Inflammatory macrophage (primary cell): ENCODE results near the gene ISM2.

Experiments used
- DNase-seq, 2 donors: peaks; one replicate each; pipeline ENCODE4 v3.0.0-alpha.2; 2020 to 2022

ISM2 gene

DNA sequence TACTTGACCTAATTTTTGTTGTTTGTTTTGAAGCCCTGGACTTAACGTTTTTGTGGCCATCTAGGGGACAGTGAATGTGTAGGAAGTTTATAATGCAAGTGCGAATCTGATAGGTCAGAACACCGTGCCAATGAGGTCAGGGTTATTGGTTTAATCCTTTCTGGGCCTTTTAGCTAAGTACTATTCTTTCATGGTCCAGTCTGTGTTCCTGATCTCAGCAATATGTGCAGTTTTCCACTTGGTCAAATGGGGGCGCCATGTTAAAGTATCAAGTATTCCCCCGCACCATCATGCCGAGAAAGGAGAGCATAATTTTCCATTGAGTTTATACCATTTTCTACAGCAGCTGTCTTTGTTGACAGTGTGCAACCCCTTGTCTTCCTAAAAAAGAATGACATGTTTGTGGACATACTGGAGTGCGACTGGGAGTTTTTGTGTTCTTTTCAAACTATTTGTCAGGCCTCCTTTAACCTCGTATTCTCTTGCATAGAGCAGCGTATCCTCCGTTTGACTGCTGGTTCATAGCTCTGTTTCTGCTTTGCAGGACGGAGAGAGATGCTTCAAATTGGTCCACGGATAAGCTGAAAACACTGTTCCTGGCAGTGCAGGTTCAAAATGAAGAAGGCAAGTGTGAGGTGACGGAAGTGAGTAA, 39.4 kb downstream of the ISM2 start:
- peak; percentile 79 to 82 for DNase-seq

DNA sequence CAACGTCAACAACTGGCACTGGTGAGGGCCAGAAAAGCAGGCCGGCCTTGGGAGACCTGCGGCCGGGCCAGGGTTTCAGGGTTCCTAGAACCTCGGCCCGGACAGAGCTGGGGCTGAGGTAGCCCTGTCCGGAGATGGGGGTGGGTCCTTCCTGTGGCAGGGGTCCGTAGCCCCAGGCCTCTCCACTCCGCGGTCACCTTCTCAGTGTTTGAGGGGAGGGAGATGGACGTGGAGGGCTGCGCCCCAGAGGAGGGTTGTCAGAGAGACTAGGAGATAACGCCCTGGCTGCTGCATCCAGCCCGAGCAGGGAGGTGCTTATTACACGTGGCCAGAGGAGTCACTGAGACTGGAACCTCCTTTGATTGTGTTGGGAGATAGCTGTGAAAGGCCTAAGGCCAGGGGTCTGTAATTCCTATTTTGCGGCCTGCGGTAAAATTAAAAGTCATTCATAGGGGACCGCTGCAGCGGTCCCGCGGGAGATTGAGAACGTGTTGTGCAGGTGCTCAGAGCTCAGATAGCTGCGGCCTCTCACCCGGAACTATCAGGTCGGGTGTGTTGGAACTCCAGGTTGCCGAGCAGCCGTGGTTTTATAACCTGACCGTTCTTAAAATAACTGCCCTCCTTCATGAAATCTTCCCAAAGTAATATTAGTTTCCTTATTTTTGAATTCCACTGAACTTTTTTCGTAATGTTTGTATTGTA, 40.2 kb downstream of the ISM2 start:
- DNase-seq, result peak in 1 of 2 donors; percentile 16

DNA sequence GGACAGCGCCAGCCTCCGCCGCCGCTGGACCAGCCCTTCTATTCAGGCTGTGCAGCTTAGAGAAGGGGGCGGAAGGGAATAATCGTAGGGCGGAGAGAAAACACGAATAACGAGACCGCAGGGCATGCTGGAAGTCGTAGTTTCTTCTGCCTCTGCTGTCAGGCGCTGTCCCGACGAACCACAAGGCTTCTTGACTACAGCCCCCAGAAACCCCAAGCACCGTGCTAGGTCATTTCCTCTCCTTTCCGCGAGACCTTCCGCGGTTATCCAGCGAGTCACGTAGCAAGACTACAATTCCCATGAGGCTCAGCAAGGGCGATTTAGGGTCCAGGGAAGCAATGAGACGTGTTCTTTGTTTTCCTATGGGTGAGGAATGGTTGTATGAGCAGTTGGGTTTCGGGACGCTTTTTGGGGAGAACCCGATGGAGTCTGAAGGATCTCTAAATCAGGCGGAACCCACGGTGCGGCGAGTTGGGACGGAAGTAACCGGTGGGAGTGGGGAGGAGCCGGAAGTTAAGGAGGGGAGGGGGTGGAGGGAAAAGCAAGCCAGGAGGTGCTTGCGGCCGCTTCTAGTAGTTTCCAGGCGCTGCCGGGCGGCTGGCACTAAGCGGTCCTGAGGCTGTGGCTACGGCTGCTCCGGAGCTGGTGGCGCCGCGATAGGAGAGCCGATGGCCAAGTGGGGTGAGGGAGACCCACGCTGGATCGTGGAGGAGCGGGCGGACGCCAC, 40.9 kb downstream of the ISM2 start, which contains the start of the genes AHSA1 and VIPAS39:
Gene AHSA1 (plus strand): TSS at position 572 of the 727 bp plus-strand sequence. CDS start 97 bp downstream, at position 669.
Gene VIPAS39 (minus strand): TSS at position 80 of the 727 bp plus-strand sequence. CDS start 3,499 bp downstream, outside the sequence.
- DNase-seq, result peak; percentile 99

DNA sequence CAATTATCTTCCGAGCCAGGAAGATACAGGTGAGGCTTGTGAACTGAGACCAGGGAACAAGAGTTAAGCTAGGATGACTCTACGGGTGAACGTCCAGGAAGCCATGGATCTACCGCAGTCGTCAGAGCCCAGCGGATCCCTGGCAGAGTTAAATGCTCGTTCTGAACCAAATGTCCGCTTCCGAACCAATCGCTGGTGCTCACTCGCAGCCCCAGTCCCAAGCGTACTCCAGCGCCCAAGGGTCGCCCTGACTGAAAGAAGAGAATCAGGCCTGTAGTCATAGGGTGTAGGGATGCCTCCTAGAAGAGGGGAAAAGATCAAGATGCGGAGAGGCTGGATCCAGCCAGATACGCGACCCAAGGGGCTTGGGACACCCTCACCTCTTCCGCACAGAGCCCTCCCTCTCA, 41.5 kb downstream of the ISM2 start:
- DNase-seq, result no peak

DNA sequence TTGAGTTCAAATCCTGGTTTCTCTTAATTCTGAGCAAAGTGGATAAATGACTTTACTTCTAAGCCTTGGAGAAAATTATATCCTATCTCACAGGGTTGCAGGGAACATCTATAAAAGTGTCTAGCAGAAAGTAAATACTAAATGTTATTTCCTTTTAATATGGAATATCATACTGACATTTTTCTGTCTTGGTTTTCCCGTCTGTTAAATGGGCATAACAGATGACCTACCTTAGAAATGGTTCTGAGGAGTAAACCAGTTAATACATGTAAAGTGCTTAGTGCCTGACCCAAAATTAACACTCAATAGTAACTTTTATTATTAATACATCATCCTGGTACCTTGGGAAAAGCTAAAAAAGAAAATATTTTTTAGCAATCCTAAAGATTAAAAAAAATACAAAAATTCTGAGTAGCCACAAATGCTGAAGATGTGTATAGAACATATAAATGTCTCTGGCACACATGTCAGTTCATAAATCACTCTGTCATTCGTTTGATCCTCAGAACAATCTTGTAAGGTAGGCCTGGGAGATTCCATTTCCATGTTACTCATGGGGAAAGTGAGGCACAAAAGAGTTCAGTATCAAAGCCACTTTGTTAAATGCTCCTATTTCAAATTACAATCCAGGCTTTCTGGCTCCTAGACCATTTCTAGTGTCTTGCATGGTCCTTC, 42.5 kb downstream of the ISM2 start:
- no peak for DNase-seq

DNA sequence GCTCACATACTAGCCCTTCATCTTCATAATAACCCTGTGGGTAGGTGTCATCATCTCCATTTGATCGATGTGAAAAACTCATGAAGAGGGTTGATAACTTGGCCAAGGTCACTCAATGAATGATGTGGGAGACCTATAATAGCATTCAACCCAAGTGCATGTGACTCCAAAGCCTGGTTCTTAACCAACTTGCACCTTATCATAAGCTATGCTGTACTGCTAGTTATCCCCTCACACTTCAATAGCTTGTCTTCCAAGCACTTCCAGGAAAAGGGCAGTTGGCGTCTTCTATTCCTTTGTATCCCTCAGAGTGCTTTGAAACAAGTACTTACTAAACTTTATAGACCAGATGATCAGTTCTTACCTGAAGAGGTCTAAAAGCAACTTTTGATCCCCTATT, 56.4 kb downstream of the ISM2 start:
- no peak for DNase-seq

DNA sequence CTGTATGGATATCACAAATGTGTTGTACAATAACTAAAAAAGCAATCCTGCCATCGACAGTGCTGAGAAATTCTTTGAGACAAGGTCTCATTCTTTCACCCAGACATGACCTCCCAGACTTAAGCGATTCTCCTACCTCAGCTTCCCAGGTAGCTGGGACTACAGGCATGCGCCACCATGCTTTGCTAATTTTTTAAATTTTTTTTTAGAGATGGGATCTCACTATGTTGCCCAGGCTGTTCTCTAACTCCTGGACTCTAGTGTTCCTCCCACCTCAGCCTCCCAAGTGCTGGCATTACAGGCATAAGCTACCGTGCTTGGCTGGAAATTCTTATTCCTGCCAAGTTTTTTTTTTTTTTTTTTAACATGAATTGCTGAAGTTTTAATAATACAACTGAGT, 58.8 kb downstream of the ISM2 start:
- DNase-seq, result no peak

DNA sequence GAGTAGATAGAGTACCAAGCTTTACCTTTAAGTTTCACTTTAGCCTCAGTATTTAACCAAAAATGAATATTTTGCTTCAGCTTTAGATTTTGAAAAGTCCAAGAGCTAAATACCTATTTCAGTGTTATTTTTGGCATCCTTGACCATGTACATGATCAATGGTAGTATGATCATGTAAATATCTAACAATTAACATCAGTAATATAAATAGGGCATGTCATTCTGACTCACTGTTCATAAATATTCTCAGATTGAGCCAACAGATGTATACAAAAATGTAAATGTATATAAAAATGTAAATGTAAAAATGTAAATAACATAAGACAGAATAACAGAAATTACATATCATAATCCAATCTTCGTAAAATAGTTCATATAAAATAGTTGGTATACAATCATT, 60.0 kb downstream of the ISM2 start:
- no peak for DNase-seq

DNA sequence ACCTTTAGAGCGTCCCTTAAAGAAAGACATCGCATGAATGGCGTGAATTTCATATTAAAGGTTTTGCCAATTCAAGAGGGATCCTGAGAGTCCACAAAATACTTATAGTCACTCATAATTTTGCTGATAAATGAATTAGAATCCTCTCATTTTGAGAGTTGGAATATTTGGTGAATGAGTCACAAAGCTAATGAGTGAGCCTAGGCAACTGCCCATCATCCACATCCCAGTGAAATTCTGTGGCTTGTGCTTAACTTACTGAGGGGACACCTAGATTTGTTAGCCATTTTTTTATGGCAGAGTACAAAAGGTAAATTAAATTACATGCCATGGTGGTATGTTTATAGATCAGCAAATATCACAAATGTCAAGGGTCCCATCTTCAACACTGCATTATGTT, 62.6 kb downstream of the ISM2 start:
- no peak for DNase-seq

DNA sequence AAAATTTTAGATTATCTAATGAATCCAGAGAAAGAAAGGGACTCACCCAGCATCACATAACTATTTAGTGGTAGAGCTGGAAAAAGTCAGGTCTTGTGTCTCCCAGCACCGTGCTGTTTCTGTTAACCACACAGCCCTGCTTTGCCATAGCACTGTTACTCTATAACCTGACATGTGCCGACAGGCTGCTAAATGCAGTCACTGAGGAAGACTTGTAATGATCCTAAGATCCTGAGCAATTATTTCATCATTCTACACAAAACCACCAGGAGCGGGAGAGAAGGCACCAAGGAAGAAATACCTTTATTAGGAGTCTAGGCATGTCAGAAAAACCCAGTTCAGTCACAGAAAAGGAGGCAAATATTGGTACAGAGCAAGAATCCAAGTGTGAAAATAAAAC, 72.2 kb downstream of the ISM2 start:
- DNase-seq, result no peak

DNA sequence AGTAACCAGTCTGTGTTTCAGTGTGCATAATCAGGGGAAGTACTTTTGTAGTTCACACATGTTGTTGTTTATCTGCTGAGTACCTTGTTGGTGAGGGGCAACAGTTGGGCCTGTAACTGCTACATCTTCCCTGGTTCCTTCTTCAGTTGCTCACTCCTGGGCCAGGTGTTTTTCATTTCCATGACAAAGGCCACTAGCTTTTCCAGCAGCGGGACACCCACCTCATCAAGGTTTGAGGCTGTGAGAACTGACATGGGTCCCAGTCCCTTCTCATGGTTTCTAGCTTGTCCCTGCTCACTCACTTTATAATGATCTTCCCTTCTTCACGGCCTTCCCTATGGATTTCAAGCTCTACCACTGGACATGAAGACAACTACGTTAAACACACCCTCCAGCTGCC, 73.8 kb downstream of the ISM2 start:
- no peak for DNase-seq
